Rectal smooth muscle tissue (tissue), 1 donor: Measurements from ENCODE around the gene BHLHE40.

ENCODE experiments used
- H3K27ac ChIP-seq: one replicate; pipeline ENCODE4 v1.7.0; 2013; ENCODE audit warnings: low read depth, low read length, inconsistent platforms
- H3K27me3 ChIP-seq: one replicate; pipeline ENCODE4 v1.7.0; 2013; ENCODE audit warnings: low read length; ENCODE audit not compliant: control insufficient read depth, insufficient read depth
- H3K36me3 ChIP-seq: one replicate; pipeline ENCODE4 v1.7.0; 2013; ENCODE audit warnings: low read length; ENCODE audit not compliant: control insufficient read depth, insufficient read depth
- H3K4me1 ChIP-seq: one replicate; pipeline ENCODE4 v1.7.0; 2013; ENCODE audit warnings: low read length; ENCODE audit not compliant: control insufficient read depth, insufficient read depth
- H3K4me3 ChIP-seq: one replicate; pipeline ENCODE4 v1.7.0; 2013; ENCODE audit warnings: low read length
- H3K9ac ChIP-seq: one replicate; pipeline ENCODE4 v1.7.0; 2013; ENCODE audit warnings: low read length

BHLHE40 gene

DNA sequence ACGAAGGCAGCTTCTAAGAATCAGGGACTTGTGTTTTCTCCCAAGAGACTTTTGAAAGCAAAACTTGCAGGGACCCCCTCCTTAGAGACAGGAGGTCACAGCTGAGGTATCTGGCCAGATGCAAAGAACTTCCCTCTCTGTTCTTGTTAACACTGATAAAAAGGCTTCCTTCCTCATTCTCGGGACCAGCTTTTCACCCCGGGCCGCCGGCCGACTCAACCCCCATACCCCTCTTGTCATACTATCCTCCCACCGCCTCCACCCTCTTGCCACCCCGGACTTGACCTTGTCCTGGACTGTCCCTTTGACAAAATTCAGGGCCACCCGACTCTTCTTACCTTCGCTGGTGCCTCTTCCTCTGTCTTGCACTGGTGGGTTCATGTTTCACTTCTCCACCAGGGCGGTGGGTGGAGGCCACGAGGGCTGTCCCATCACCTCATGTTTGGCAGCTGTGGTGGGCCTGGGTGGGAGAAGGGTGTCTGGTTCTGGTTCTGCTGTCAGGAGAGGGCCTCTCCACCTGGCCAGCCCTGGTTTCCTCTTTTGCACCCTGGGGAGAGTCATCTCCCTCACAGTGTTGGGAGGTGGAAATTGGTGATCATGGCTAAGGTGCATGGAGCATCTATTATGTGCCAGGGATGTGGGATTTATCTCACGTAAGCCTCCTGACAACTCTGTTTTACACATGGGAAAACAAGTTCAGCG is 32.5 kb downstream of the BHLHE40 start:
- Histone ChIP-seq H3K4me3 (no peak overlapping the region), H3K27me3 (no peaks in the 10 kb centered on the region), H3K27ac (no peak overlapping the region), H3K36me3 (no peaks in the 10 kb centered on the region), H3K9ac (no peak overlapping the region), H3K4me1 (no peaks in the 10 kb centered on the region)

DNA sequence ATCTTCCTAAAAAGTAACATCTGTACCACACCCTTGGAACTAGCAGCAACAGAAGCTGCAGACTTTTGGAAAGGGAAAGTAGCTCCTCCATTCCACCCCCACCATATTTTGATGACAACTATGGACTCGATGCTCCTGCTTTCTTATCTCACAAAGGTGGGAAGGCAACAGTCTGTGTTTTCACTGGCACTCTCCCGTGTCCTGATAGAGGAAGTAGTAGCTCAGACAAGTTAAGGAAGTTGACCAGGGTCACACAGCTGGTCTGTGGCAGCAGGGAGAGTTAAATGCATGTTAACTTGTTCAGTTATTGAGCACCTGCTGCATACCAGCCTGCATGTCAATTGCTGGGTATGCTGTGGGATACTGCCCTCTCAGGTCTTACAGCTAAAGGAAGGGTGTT is 33.1 kb downstream of the BHLHE40 start:
- no peaks in the 10 kb centered on the region for H3K4me1 ChIP-seq
- no peaks in the 10 kb centered on the region for H3K27me3 ChIP-seq
- no peak overlapping the region for H3K4me3 ChIP-seq

DNA sequence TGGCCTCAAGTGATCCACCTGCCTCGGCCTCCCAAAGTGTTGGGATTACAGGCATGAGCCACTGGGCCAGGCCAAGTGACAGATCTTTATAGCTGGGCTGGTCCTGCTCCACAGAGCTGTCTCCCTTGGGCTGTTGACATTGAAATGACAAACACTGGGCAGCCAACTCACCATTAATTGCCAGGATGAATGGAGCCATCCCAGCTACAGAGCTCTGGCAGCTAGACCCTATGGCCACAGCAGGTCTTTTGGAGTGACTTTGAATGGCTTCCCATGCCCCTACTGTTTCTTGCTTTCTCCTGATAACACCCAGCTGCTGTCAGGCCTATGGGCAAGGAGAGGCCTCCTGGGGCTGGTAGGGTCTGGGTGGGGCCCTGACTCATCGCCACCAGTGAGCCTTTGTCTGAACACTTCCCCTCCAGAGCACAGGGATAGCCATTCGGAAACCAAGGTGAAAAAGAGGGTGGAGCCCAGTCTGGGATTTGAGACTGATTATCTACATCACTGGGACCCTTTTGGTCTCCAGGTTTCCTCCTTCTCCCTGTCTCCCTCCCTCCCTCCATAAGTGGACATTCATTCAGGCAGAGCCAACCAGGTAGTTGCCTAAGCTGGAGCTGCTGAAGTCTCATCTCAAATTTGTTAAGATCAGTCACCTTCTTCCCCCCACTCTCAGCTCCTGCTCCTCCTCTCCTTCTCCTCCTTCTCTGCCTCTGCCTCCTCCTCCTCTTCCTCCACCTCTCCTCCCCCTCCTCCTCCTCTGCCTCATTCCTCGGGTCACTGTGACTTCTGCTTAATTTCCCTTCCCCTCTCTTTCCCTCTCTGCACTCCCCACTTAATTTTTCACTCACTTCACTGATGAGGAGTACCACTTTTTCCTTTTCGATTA is 34.0 kb downstream of the BHLHE40 start:
- H3K27ac ChIP-seq, result no peak overlapping the region
- no peak overlapping the region for H3K9ac ChIP-seq
- no peaks in the 10 kb centered on the region for H3K4me1 ChIP-seq
- H3K4me3 ChIP-seq, result no peak overlapping the region
- H3K36me3 ChIP-seq, result no peaks in the 10 kb centered on the region
- H3K27me3 ChIP-seq, result no peaks in the 10 kb centered on the region

More for the DNA sequence above, 33.1 kb downstream of the BHLHE40 start:
- H3K36me3 ChIP-seq, result no peaks in the 10 kb centered on the region
- H3K9ac ChIP-seq, result no peak overlapping the region
- no peak overlapping the region for H3K27ac ChIP-seq

DNA sequence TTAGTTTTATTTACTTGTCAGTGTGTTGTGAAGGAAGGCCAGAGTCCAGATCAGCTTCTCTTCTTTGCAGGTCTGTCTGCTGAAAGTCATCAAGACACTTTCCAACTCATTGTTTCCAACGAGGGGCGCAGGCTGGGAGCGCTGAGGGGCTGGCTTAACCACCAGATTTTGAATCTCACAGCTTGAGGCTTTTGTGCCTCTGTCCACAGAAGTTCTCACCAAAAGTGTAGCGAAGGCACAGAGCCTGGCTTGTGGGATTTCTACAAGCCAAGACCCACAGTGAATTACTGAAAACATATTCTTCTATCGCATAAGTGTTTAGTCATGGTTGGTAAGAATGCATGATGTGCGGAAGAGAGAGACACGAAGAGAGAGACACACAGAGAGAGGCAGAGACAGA is 35.2 kb downstream of the BHLHE40 start:
- Histone ChIP-seq H3K36me3 (no peaks in the 10 kb centered on the region), H3K4me1 (no peaks in the 10 kb centered on the region), H3K27ac (no peak overlapping the region), H3K4me3 (no peak overlapping the region), H3K9ac (no peak overlapping the region), H3K27me3 (no peaks in the 10 kb centered on the region)

DNA sequence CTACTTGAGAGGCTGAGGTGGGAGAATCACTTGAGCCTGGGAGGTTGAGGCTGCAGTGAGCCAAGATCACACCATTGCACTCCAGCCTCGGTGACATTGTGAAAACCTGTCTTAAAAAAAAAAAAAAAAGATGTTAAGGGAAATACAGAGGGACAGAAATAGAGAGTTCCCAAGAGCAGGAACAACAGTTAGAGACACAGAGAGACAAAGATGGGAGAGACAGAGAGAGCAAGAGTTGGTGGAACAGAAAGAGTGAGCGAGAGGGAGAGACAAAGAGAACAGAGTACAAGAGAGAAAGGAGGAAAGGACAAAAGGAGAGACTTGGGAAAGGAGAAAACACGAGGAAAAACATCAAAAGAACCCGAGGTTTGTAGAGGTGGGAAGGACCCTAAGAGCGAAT is 35.8 kb downstream of the BHLHE40 start:
- Histone ChIP-seq H3K36me3 (no peaks in the 10 kb centered on the region), H3K4me1 (no peaks in the 10 kb centered on the region), H3K9ac (no peak overlapping the region), H3K27me3 (no peaks in the 10 kb centered on the region), H3K27ac (no peak overlapping the region), H3K4me3 (no peak overlapping the region)

DNA sequence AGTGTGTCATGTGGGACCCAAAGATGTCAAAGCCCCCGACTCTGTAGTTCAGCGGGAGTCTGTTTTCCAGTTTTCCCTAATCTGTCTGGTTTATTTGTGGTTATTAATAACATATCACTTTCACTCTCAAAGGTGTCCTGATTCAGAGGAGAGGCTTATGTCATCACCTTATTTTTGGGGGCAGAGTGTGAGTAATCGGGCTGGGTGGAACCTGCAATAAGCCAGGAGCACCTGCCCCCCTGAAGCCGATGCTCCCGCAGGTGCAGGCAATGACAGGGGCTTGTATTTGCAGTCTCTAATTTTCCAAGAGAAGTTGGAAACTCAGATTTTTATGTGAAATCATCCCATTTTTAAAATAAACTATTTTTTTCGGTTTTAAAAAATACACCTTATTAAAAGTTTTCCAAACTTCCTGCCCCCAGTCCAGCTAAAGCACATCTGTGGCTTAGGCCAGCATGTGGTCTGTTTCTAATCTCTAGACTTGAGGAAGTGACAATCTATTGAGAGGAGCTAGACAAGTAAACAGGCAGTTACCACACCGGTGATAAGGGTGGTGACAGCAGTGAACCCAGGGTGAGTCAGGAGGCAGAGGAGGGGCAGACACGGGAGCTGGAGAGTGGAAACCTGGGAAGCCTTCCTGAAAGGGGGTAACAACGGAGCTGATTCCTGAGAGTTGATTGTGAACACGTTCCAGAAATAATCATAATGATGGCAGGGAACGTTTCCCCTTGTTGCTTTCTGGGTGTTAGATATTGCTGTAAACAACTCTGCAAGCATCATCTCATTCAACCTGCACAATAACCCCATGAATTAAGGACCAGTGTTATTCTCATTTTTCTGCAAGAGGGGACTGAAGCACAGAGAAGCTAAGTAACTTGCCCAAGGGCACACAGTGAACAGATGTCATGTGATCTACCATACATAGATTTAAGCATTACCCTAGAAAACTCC is 37.2 kb downstream of the BHLHE40 start:
- Histone ChIP-seq H3K4me1 (no peaks in the 10 kb centered on the region), H3K9ac (no peak overlapping the region), H3K36me3 (no peaks in the 10 kb centered on the region), H3K27me3 (no peaks in the 10 kb centered on the region), H3K4me3 (no peak overlapping the region), H3K27ac (no peak overlapping the region)

DNA sequence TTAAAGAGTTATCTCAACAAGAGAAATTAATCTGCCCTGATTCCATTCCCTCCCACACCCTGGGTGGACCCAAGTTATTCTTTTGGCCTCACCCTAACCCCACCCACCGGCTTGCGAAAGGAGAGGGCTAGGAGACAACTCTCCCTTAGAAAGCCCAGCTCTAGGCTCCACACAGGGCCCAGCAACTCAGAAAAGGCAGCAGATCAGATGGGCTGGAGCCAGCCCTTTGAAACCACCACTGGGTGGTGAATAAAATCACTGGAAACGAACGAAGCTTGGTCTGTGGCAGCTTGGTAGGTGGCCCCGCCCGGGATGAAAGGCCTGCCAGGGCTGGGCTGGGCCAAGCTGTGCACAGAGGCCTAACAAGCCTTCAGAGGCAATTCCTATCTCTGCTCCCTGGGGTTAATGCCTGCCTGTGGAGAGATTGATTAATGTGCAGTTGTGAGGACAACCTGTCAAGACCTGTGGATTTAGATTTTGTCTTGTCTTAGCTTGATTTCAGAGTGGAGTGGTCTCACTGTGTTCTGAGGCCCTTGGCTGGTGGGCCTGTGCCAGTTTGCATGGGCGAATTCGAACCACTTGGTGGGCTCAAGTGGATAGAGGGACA is 38.8 kb downstream of the BHLHE40 start:
- H3K27ac ChIP-seq, result peak overlapping the region; percentile 6
- no peaks in the 10 kb centered on the region for H3K4me1 ChIP-seq
- no peaks in the 10 kb centered on the region for H3K27me3 ChIP-seq
- H3K4me3 ChIP-seq, result no peak overlapping the region
- no peak overlapping the region for H3K9ac ChIP-seq
- no peaks in the 10 kb centered on the region for H3K36me3 ChIP-seq

DNA sequence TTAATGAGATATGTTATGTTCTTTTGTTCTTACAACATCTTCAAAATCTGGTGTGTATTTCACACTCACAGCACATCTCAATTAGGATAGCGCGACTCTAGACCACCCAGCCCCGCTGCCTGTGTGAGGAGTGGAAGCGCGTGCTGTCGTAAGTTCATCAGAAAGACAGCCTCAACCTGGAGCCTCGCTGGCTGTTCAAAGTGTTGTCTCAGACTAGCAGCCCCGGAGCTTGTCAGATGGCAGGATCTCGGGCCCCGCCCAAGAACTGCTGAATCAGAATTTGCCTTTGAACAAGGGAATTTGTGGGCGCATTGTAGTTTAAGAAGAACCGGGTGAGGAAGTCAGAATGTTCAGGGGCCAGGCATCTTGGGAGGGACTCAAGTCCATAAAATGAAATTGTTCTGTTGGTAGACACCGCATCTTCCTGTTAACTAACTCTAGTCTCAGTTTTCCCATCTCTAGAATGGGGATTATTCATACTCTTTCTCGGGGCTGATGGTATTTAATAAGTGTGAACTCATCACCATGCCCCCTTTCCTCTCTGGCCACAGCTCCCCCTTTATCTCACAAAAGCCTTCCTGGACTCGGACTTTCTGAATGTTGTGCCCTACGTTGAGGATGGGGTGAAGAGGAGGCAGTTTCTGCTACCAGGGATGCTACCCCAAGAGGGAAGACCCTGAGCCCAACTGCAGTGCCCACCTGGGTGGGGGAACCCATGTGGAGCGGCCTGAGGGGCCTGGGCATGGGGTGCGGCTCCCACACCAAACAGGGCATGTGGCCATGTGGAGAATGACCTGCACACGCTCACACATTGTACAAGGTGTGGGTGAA is 40.4 kb downstream of the BHLHE40 start:
- Histone ChIP-seq H3K9ac (no peak overlapping the region), H3K36me3 (no peaks in the 10 kb centered on the region), H3K27ac (no peak overlapping the region), H3K4me1 (no peaks in the 10 kb centered on the region), H3K4me3 (no peak overlapping the region), H3K27me3 (no peaks in the 10 kb centered on the region)

DNA sequence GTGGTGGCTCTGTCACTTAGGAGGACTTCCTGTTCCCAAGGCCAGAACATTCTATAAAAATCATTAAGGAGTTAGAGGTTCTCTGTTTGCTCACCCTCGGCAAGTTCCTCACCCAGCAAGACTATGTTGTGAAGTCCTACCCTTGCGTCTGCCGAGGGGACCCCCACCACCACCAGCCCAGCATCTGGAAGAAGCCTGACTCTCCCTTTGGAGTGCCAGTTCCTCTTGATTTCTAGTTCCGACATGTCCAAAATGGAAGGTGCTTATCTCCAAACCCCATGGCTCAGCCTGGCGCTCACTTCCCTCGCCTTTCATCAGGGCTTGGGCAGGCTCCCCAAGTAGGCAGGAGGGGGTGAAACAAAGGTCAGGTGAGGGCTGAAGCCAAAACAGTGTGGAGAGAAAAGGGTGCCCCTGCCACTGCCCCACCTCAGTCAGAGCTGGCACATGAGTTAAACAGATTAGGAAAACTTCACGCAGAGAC is 41.0 kb downstream of the BHLHE40 start:
- Histone ChIP-seq H3K36me3 (no peaks in the 10 kb centered on the region), H3K4me3 (no peak overlapping the region), H3K27me3 (no peaks in the 10 kb centered on the region), H3K27ac (no peak overlapping the region), H3K4me1 (no peaks in the 10 kb centered on the region), H3K9ac (no peak overlapping the region)

DNA sequence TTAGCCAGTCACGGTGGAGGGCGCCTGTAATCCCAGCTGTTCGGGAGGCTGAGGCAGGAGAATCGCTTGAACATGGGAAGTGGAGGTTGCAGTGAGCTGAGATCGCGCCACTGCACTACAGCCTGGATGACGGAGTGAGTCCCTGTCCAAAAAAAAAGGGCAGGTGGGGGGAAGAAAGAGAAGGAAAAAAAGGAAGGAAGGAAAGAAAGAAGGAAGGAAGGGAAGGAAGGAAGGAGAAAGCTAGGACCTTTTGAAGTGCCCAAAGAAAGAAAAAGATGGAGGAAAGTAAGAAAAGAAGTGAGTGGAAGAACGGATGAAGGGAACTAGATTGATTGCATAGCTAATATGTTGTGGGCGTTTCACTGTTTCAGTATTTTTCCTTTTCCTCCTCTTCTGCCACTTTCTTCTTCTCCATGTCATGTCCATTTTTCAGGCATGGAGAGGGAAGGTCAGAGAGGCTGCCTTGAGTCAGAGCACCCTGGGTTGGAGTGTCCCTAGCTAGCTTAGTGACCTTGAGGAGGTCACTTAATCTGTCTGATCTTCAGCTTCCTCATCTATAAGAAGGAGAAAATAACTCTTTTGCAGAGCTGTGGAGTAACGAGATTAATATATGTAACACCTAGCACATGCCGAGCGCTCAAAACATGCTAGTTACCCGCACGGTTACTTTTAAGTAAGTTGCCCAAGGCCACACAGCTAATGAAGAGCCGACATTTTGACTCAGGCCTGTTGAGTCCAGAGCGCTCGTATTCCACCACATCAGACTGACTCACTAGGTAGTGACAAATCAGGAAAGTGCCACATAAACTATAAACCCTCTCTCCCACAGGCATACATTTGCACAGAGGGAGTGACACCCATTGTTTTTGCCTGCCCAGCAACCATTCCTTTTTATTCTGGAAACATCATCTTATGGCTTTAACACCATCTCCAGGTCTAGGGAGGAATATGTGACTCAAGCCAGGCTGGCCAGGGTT is 42.2 kb downstream of the BHLHE40 start:
- Histone ChIP-seq H3K36me3 (no peaks in the 10 kb centered on the region), H3K4me3 (no peak overlapping the region), H3K9ac (no peak overlapping the region), H3K27me3 (no peaks in the 10 kb centered on the region), H3K4me1 (no peaks in the 10 kb centered on the region), H3K27ac (no peak overlapping the region)
